Mucosa of stomach (tissue), 1 donor: Measurements from ENCODE around the gene LMBRD2.
A peak's percentile ranks its signal among the peaks of the same experiment; 100 is the strongest.

Experiments
- H3K27me3 ChIP-seq: one replicate; pipeline ENCODE4 v1.7.0; 2013; ENCODE audit warnings: mild to moderate bottlenecking, low read length; ENCODE audit not compliant: control insufficient read depth, insufficient read depth
- H3K36me3 ChIP-seq: one replicate; pipeline ENCODE4 v1.7.0; 2013; ENCODE audit warnings: low read length; ENCODE audit not compliant: control insufficient read depth, insufficient read depth
- H3K4me1 ChIP-seq: one replicate; pipeline ENCODE4 v1.7.0; 2013; ENCODE audit warnings: mild to moderate bottlenecking, low read length; ENCODE audit not compliant: control insufficient read depth, insufficient read depth
- H3K4me3 ChIP-seq: one replicate; pipeline ENCODE4 v1.7.0; 2013; ENCODE audit warnings: low read length
- H3K9ac ChIP-seq: one replicate; pipeline ENCODE4 v1.7.0; 2013; ENCODE audit warnings: mild to moderate bottlenecking, low read length, moderate library complexity
- H3K9me3 ChIP-seq: one replicate; pipeline ENCODE4 v1.7.0; 2013; ENCODE audit warnings: mild to moderate bottlenecking, low read length, moderate library complexity; ENCODE audit not compliant: control insufficient read depth
- donor health status: Pancreatic carcinoma.

Gene LMBRD2

DNA sequence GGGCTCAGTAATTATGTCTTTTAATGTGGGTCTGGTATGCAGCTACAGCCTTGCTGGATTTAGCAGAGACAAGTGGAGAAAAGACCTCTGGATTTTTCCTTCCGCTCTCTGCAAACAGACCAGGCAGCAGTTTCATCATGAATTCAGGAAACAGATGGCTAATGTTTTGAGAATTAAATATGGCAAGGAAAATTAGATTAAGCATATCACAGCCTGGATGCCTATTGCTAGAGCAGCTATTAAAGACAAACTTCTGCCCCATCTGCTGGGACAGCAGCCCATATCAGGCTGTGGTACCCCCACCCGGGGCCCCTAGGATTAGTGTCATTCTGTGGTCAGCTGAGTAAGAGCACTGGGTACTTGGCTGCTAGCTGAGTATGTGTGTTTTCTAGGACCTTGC is 6.5 kb upstream of the LMBRD2 start:
- Histone ChIP-seq H3K36me3 (no peaks in the 10 kb centered on the region), H3K9ac (no peak overlapping the region), H3K9me3 (no peaks in the 10 kb centered on the region), H3K27me3 (no peaks in the 10 kb centered on the region), H3K4me3 (no peak overlapping the region), H3K4me1 (peaks cover 24% of the 10 kb centered on the region)

DNA sequence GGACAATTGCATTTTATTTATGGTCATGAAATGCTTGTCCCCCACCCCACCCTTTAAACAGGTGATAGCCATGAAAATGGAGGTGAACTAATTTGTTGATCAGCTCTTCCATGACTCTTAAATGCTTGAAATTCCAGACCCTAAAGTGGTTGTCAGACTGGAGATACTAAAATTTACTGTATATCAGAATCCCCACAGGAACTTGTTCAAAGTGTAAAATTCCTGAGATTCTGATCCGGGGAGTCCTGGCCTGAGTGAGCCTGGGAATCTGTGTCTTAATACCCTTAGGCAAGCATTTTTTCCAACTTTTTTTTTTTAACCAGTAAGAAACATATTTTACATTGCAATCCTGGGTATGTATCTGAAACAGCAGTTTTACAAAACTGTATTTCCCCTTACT is 4.9 kb upstream of the LMBRD2 start:
- Histone ChIP-seq H3K4me3 (no peak overlapping the region), H3K9ac (no peak overlapping the region), H3K27me3 (no peaks in the 10 kb centered on the region), H3K9me3 (no peaks in the 10 kb centered on the region), H3K36me3 (no peaks in the 10 kb centered on the region), H3K4me1 (peaks cover 25% of the 10 kb centered on the region)

DNA sequence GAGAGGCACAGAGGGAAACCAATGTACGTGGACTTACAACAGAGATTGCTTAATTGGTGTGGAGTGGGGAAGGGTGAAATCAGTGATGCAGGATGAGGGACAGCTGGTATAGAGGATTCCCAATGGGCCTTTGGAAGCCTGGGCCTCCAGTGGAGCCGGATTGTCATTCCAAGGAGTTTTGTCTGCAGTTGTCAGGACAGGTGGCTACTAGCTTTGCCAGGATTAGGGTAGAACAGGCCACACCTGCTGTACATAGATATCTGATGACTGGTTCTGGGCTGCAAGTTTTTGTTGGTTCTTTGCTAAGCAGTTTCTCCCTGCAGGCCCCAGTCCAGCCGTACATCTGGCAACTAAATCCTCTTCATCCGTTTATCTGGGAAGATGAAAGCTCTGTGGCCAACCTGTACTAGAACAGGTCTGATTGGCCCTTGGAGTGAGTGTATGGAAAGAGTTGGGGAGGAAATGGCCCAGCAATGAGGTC is 4.5 kb upstream of the LMBRD2 start:
- Histone ChIP-seq H3K27me3 (no peaks in the 10 kb centered on the region), H3K4me1 (peaks cover 21% of the 10 kb centered on the region), H3K9ac (no peak overlapping the region), H3K4me3 (no peak overlapping the region), H3K36me3 (no peaks in the 10 kb centered on the region), H3K9me3 (no peaks in the 10 kb centered on the region)

DNA sequence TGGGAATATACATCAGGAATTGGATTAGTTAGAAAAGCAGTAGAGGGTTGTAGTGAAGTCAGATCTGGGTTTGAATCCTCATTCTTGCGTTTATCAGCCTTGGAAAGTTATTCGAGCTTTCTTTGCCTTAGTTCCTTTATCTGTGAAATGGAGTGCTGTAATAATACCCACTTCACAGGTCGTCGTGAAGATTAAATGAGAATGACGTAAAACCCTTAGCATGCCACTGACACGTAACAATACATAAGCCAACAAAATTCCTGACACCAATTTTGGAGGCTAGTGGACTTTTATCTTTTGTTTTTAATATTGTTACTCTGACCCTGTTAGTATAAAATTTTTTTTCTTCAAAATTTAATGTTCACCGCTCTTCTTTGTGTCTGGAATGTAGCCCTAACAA is 3.6 kb upstream of the LMBRD2 start:
- peaks cover 13% of the 10 kb centered on the region for H3K4me1 ChIP-seq
- no peak overlapping the region for H3K9ac ChIP-seq
- no peaks in the 10 kb centered on the region for H3K27me3 ChIP-seq
- H3K9me3 ChIP-seq, result no peaks in the 10 kb centered on the region
- no peaks in the 10 kb centered on the region for H3K36me3 ChIP-seq
- no peak overlapping the region for H3K4me3 ChIP-seq

DNA sequence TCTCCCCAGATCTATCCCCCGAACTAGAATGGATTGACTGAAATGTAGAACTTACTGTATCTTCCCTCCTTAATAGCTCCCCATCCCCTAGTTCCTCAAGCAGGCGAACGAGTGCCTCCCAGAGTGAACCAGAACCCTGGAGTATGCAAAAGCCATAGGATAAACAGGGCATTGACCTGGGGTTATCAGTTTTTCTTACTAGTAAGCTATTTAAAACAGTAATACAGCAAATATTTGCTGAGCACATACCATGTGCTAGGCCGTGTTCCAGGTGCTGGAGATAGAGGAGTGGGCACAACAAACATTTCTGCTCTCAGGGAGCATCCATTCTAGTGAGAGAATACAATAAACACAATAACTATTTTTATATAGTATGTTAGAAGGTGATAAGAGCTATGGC is 2.0 kb upstream of the LMBRD2 start:
- H3K4me3 ChIP-seq, result no peak overlapping the region
- no peak overlapping the region for H3K9ac ChIP-seq
- H3K4me1 ChIP-seq, result peaks cover 13% of the 10 kb centered on the region
- H3K9me3 ChIP-seq, result no peaks in the 10 kb centered on the region
- no peaks in the 10 kb centered on the region for H3K36me3 ChIP-seq
- no peaks in the 10 kb centered on the region for H3K27me3 ChIP-seq

DNA sequence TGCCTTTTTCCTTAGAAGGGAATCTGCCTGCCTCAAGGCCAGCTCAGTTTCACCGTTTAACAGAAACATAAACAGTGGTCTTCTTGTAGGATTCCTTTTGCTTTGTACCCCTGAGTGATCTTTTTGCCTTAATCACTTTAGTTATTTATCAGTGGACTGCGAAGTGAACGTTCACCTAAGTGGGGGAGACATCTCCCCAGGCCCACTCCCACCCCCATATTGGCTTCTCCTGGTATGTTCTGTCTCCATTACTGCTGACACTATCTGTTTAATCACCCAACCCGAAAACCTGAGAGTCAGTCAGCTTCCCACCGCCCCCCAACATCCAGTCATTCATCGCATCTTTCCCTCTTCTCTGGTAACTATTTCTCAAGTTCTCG is 1.6 kb upstream of the LMBRD2 start:
- Histone ChIP-seq H3K9me3 (no peaks in the 10 kb centered on the region), H3K27me3 (no peaks in the 10 kb centered on the region), H3K9ac (peak overlapping the region; percentile 71), H3K4me3 (no peak overlapping the region), H3K36me3 (no peaks in the 10 kb centered on the region), H3K4me1 (peaks cover 13% of the 10 kb centered on the region)

DNA sequence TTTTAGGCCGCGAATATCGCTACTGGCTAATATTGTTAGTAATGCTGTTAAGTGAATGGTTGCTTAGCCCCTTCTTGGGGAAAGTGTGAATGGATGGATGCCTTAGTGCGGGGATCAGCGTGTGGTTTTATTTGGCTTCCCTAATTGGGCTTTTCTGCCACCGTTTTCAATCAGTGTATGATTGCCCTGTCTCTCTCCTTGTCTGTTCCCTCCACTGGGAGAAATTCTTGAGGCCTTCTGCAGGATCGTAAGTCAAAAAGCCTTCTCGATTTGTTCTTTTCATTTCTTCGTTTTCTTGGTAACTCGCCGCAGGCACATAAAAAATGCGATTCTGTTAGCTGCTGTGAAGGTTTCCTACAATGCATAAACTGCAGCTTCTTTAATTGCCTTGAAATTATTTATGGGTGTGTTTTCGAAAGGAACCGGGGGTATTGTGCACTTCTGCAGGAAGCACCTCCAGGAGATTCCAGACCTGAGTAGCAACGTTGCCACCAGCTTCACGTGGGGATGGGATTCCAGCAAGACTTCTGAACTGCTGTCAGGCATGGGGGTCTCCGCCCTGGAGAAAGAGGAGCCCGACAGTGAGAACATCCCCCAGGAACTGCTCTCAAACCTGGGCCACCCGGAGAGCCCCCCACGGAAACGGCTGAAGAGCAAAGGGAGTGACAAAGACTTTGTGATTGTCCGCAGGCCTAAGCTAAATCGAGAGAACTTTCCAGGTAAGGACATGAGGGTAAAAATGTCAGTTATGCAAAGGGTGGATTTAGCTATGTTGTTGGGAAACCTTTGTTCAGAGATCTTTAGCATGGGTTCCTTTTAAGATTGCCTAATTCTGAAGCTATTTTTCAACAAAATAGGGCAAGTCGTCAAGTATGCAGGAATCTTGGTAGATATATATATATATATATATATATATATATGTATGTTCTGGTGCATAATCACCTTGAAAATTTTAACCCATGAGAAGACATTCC is 924 bp upstream of the LMBRD2 start:
- peaks cover 13% of the 10 kb centered on the region for H3K4me1 ChIP-seq
- H3K4me3 ChIP-seq, result peak overlapping the region; percentile 86
- H3K27me3 ChIP-seq, result no peaks in the 10 kb centered on the region
- no peaks in the 10 kb centered on the region for H3K36me3 ChIP-seq
- peak overlapping the region; percentile 71 for H3K9ac ChIP-seq
- no peaks in the 10 kb centered on the region for H3K9me3 ChIP-seq

DNA sequence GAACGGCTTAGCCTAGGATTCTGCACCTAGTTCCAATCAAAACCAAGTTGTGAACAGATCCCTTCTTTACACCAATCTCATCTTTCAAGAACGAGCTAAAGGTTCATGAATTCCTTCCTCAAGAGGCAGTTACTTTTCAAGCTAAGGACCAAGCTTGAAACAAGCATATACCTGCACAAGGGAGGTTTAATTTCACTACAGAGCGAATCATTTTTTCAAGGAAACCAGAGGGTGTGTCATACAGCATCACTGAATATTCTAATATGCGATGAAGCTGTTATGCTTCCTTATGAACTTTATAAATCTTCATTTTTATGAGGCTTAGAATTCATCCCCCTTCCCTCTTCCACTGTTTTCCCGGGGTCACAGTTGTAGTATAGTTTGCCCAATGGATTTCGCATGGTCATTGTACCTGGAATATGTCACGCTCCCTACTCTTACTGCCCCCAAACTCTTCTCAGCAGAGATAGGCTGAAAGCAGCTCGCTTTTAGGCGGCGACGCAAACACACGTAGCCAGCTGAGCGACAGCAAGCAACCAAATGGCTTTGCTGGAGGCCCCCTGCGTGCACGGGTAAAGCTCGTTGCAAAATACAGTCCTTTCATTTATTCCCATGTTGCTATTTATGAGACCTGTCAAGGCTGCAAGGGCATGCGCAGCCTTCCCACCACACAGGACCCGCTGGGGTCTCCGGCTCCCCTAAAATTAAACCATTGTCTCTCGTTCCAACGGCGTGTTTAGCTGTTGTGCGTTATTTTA is 832 bp downstream of the LMBRD2 start:
- H3K9me3 ChIP-seq, result no peaks in the 10 kb centered on the region
- no peaks in the 10 kb centered on the region for H3K27me3 ChIP-seq
- peak overlapping the region; percentile 81 for H3K9ac ChIP-seq
- peak overlapping the region; percentile 86 for H3K4me3 ChIP-seq
- H3K36me3 ChIP-seq, result no peaks in the 10 kb centered on the region
- peaks cover 13% of the 10 kb centered on the region for H3K4me1 ChIP-seq

DNA sequence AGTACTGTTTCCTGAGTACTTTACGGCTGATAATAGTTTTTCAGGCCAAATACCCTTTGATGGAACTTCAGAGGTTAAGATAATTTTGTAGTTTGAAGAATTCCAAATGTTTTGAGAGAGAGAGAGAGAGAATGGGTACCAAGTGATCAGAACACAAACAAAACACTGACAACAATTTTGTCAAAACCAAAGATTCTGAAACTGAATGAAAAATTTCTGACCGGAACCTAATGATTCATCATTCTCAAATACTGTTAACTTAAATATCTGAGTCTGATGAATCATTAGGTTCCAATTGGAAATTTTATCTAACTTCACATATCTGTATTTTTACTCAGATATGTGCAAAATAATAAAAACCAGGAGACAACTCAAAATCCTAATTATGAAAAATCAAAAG is 4.0 kb downstream of the LMBRD2 start:
- no peaks in the 10 kb centered on the region for H3K36me3 ChIP-seq
- H3K9me3 ChIP-seq, result no peaks in the 10 kb centered on the region
- no peaks in the 10 kb centered on the region for H3K27me3 ChIP-seq
- no peak overlapping the region for H3K4me3 ChIP-seq
- H3K9ac ChIP-seq, result no peak overlapping the region
- peaks cover 3% of the 10 kb centered on the region for H3K4me1 ChIP-seq

DNA sequence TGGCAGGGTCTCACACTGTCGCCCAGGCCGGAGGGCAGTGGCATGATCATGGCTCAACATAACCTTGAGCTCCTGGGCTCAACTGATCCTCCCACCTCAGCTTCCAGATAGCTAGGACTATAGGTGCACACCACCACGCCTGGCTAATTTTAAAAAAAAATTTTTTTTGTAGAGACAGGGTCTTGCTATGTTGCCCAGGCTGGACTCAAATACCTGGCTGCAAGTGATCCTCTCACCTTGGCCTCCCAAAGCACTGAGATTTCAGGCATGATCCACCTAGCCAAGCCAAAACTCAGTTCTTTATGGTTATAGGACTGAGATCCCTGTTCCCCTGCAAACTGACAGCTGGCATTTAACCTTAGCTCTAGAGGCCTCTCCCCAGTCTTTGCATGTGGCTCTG is 5.3 kb downstream of the LMBRD2 start:
- H3K36me3 ChIP-seq, result no peaks in the 10 kb centered on the region
- H3K9me3 ChIP-seq, result no peaks in the 10 kb centered on the region
- no peaks in the 10 kb centered on the region for H3K27me3 ChIP-seq
- H3K4me3 ChIP-seq, result no peak overlapping the region
- no peaks in the 10 kb centered on the region for H3K4me1 ChIP-seq
- no peak overlapping the region for H3K9ac ChIP-seq

DNA sequence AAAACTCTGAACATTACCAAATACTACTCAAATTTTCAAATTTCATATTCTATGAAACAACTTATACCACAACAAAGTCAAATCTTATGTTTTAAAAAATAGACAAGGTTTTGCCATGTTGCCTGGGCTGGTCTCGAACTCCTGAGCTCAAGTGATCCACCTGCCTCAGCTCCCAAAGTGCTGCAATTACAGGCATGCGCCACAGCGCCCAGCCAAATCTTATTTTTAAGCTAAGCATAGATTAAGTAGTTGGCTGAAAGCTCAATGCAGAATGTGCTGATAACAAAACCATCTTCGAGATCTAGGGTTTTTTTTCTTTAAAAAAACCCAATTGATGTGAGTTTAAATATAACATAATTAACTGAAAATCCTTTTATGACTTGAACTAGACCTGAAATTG is 6.4 kb downstream of the LMBRD2 start:
- no peak overlapping the region for H3K4me3 ChIP-seq
- H3K9me3 ChIP-seq, result no peaks in the 10 kb centered on the region
- H3K36me3 ChIP-seq, result no peaks in the 10 kb centered on the region
- no peak overlapping the region for H3K9ac ChIP-seq
- no peaks in the 10 kb centered on the region for H3K4me1 ChIP-seq
- no peaks in the 10 kb centered on the region for H3K27me3 ChIP-seq
